NCI-H526 (cell line): ENCODE data around the gene SPECC1L.

Experiments used
- DNase-seq, 2 experiments: peaks; one replicate each; lab custom pipeline; 2025; lab: John Stamatoyannopoulos, UW

The SPECC1L gene

GRCh38 chr22:24401931-24402367, 131.3 kb downstream of the SPECC1L start:
- DNase-seq, result no peak

GRCh38 chr22:24402460-24403192, 132.0 kb downstream of the SPECC1L start:
- DNase-seq, result no peak

- no peak for DNase-seq
Observed at GRCh38 chr22:24403346-24403745, 132.7 kb downstream of the SPECC1L start.

GRCh38 chr22:24404561-24405275, 134.1 kb downstream of the SPECC1L start:
- no peak for DNase-seq

- no peak for DNase-seq
Observed at GRCh38 chr22:24405631-24406321, 135.1 kb downstream of the SPECC1L start.

GRCh38 chr22:24406322-24407277, 136.0 kb downstream of the SPECC1L start:
- no peak for DNase-seq

- DNase-seq, result no peak
Observed at GRCh38 chr22:24407278-24407665, 136.6 kb downstream of the SPECC1L start.

- no peak for DNase-seq
Observed at GRCh38 chr22:24407884-24408283, 137.3 kb downstream of the SPECC1L start.

GRCh38 chr22:24408630-24409029, 138.0 kb downstream of the SPECC1L start:
- DNase-seq, result no peak

- DNase-seq, result no peak
Observed at GRCh38 chr22:24409707-24410106, 139.1 kb downstream of the SPECC1L start.

GRCh38 chr22:24410110-24410856, 139.7 kb downstream of the SPECC1L start:
- DNase-seq, result no peak

GRCh38 chr22:24411256-24412004, 140.8 kb downstream of the SPECC1L start:
- DNase-seq, result no peak

- no peak for DNase-seq
Observed at GRCh38 chr22:24412274-24412673, 141.6 kb downstream of the SPECC1L start.

- DNase-seq, result no peak
Observed at GRCh38 chr22:24413271-24413670, 142.6 kb downstream of the SPECC1L start.

- no peak for DNase-seq
Observed at GRCh38 chr22:24413736-24414385, 143.2 kb downstream of the SPECC1L start.

GRCh38 chr22:24414523-24414922, 143.9 kb downstream of the SPECC1L start:
- no peak for DNase-seq

- DNase-seq, result no peak
Observed at GRCh38 chr22:24414984-24415945, 144.6 kb downstream of the SPECC1L start.

GRCh38 chr22:24416095-24416494, 145.5 kb downstream of the SPECC1L start:
- no peak for DNase-seq

GRCh38 chr22:24416611-24417010, 146.0 kb downstream of the SPECC1L start:
- no peak for DNase-seq
